Measurements from ENCODE around the gene NISCH.

DNA sequence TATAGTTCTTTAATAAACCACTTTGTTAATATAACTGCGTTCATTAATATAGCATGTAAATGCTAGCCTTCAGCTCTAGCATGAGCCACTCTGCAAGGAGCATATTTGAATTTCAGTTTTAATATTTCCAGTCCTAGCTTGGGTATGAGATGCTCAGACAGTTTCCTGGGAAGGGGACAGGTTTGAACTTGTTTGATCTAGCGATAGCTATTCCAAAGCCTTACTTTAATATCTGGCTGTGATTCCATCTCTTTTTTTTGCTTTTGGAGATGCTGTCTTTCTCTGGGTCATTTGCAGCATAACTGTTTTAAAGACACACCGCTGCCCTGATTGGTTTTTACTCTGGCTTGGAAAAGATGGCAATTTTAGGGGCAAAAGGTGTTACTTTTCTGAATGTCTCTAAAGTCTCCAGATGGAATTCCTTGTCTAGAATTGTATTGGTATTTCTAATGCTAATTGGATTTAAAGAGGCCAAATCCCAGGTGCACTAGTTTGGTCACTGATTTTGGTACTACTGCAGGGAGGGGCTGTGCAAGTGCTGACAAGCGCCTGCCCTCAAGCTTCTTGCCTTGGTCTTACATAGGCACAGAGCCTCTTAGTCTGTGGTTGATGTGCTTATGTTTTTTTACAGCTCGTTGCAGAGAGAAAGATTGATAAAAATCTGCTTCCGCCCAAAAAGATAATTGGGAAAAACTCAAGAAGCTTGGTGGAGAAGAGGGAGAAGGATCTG is 2.8 kb downstream of the NISCH start:
- TF ChIP-seq, protein P1, sequence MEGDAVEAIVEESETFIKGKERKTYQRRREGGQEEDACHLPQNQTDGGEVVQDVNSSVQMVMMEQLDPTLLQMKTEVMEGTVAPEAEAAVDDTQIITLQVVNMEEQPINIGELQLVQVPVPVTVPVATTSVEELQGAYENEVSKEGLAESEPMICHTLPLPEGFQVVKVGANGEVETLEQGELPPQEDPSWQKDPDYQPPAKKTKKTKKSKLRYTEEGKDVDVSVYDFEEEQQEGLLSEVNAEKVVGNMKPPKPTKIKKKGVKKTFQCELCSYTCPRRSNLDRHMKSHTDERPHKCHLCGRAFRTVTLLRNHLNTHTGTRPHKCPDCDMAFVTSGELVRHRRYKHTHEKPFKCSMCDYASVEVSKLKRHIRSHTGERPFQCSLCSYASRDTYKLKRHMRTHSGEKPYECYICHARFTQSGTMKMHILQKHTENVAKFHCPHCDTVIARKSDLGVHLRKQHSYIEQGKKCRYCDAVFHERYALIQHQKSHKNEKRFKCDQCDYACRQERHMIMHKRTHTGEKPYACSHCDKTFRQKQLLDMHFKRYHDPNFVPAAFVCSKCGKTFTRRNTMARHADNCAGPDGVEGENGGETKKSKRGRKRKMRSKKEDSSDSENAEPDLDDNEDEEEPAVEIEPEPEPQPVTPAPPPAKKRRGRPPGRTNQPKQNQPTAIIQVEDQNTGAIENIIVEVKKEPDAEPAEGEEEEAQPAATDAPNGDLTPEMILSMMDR (IDR thresholded peaks at IDR 0.05; ENCODE audit: insufficient read depth, low read length, poor library complexity, severe bottlenecking), result no peak
- no peak for TF ChIP-seq EZH2phosphoT487 (conservative IDR thresholded peaks at IDR 0.05; ENCODE audit: low read length)

All from SU-DHL-6 (cell line).